HG03025 (cell line): ENCODE data around the gene ANKRD44.

Experiments used
- ATAC-seq: cut with Tn5 transposase; IDR thresholded peaks from one replicate; pipeline ENCODE4 v1.9.1; 2021; ENCODE audit warnings: mild to moderate bottlenecking, moderate library complexity; ENCODE audit not compliant: unreplicated experiment, low FRiP score

The ANKRD44 gene

DNA sequence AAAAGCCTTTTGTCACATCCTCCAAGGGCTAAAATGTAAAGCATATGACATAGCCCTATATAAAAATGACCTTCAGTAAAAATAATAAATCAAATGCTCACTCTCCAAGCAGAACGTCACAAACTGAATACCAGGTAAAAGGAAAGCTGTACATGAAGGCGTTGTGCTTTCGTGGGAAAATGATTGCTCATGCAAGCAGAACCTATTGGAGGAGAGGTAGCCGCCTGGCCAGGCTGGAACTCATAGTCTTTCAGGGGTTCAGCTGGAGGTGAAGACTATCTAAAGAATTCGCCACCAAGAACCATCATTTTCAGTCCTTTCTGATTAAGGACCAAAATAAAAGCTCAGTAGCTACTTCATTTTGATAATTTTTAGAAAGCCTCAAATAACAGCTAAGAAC is 44.7 kb downstream of the ANKRD44 start:
- no peak for ATAC-seq

DNA sequence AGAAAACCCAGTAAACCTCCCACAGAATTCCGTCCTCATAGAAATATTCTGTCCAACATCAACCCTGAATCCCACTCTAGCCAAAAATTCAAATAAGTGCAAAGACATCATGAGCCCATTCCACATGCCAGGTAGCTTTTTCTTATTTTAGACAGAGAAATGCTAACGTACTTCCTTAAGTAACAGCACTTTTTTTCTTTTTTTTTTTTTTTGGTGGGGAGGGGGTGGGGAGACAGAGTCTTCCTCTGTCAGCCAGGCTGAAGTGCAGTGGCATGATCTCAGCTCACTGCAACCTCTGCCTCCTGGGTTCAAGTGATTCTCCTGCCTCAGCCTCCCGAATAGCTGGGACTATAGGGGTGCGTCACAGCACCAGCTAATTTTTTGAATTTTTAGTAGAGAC is 45.5 kb downstream of the ANKRD44 start:
- ATAC-seq, result no peak

DNA sequence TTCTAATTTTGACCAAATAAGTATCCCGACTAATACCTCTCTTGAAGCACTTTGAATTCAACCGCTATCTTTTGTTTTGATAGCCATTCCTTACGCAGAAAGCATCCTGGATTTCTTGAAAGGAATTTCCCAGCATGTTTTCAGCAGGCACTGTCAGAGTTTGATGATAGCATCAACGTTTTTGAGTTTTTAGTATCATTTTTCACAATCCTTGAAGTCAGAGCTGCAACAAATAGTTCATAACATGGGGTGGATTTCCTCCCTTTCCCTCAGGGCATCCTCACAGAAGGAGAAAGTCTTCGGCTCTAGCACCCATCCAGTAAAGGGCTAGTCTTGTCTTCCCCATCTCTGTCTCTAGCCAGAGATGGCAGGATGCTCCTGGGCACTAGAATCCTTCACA is 46.2 kb downstream of the ANKRD44 start:
- ATAC-seq, result no peak

DNA sequence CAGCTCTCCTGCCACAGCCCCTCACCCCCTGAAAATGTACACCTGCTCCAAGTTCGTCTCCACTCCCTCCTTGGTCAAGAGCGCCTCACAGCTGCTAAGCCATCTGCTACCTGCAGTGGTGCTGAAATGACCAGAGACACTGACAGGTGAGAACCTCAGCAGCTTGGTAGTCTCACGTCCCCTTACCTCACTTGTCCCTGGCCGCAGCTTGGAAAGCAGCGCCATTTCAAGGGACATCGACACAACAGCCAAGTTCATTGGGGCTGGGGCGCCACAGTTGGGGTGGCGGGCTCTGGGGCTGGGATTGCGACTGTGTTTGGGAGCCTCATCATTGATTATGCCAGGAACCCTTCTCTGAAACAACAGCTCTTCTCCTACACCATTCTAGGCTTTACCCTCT is 47.5 kb downstream of the ANKRD44 start:
- ATAC-seq, result no peak

DNA sequence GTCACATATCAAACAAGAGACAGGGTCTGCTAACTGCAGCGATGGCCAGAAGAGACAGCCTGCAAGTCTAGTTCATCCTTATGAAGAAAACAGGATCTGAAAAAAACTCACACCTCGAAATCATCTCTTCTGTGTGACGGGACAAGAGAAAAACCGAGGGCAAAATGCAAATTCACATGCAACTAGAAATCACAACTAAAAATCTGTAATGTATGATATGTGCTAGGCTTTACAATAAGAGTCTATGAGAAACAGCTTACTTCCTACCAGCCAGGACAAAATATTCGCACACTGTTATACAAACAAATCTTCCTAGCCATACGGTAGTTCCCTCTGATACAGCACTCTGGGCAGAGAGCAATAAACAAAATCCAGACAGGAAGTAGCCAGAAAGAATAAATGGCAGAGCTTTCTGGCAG is 48.8 kb downstream of the ANKRD44 start:
- peak; percentile 68 for ATAC-seq

DNA sequence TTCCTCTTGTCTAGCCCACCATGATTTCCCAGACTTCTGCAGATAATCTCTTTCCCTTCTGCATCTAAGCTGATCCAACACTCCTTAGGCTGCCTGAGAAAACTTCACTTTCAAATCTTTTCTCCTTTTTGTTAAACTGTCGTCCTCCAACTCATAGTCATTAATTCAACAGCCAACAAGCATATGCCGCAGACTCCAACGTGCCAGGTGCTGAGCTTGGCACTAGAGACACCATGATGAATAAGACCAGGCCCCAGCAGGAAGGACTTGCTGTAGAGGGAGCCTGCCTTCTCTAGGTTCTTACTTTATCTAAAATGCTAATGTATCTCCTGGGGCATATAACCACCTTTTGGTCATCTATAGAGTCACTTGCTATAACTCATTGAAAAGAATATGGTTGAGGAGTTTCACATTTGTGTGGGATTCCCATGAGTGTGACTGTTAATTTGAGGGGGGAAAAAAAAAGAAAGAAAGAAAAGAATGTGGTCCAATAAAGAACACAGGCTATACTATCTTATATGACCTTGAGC is 51.0 kb downstream of the ANKRD44 start:
- no peak for ATAC-seq

DNA sequence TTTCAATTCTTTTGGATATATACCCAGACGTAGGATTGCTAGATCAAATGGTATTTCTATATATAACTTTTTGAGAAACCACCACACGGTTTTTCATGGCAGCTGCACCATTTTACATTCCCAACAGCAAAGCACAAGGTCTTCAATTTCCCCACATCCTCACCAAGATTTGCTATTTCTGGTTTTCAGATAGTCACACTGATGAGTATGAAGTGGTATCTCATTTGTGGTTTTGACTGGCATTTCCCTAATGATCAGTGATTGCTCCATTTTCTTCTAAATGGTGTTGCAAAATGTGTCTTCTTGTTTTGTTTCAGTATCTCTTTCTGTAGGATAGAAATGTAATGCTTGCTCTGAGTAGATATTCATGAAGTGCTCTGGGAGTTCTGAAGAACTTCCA is 52.0 kb downstream of the ANKRD44 start:
- ATAC-seq, result no peak

DNA sequence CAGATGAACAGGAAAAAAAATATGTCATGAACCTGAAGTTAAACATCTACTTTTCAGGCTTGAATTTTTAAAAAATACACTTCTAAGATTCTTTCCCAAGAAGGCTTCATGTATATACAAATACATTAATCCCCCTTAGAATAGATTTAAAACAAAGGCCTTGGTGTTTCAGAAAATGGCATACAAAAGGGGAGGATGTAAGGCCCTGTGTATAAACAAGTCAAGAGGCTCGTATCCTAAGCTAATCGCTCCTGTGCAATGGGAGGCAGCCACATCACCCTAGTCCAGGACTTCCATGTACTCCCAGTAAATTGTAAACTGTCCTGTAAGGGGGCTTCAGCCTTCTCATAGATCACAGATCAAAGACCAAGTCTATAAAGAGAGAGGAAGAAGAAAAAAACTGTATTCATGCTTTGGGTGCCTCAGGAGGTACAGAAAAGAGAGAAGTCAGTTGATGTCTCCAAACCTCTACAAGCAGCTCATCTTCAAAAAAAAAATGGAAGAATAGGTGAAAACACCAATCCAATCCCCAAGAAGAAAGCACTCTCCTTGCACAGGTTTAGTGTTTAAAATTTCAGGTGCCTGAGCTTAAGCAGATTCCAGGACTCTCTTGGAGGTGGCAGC is 53.9 kb downstream of the ANKRD44 start:
- no peak for ATAC-seq

DNA sequence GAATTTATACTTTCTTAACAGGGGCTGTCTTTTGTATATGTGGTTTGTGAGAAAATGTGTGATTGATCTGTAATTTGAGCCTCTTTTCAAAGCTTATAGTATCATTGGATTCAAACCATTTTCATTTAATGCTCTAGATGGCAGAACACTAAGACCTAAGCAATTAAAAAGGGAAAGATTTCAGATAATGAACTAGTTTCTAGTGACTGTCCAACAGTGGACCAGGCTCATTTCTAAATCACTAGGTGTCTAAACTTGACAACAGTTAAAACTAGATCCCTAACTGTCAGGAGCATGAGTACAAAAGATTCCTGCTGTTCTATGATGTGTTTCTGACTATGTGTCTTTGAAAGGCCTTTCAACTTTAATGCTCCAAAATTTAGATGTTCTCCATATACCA is 54.6 kb downstream of the ANKRD44 start:
- ATAC-seq, result no peak

DNA sequence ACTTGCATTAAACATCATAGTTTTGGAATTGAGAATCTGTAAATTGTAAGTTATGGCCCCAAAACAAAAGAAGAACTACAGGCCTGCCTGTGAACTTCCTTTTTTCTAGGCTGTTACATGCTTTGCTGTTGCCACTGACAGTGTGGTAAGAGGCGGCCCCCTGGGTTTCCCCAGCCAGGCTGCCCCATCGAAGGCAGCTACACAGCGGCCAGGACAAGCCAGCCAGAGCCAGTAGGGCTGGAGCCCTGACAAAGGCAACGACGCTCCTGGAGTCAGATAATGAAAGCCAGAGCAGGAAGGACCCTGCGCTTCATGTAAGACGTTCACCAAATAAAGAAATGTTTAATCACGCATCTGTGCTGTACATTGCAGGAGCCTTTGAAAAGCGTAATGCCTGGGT is 55.0 kb downstream of the ANKRD44 start:
- ATAC-seq, result peak; percentile 91

DNA sequence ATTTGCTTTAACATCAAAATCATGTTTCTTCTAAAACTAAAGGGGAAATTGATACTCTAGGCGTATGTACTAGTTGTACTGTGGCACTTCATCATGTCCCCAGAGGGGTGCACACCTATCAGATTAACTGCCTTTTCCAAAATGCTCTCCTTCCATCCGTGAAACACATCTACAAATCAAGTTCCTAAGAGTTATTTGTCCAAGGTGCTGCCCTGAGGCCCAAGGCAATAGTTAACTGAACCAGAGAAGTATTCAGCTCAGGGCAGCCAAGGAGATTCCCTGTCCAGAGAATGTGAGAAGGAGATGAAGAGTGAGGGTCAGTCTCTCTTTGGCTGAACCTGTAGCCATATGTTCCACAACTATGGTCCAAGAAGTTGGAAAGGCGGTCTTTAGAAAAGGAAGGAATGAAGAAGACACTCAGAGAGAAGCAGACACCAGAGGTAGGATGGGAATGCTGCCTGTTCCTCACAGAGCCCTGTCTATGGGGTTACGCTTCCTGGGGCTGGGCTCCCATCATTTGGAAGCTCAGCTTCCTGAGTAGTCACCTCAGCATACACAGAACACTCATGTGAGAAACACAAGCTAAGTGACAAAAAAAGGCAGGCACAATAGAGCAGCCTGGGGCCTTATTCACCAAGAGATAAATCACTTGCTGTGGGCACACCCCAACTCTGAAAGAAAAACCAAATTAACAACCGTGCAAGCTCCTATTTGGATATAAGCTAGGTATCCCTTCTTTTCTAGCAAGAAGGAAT is 55.6 kb downstream of the ANKRD44 start:
- ATAC-seq, result peak; percentile 27

DNA sequence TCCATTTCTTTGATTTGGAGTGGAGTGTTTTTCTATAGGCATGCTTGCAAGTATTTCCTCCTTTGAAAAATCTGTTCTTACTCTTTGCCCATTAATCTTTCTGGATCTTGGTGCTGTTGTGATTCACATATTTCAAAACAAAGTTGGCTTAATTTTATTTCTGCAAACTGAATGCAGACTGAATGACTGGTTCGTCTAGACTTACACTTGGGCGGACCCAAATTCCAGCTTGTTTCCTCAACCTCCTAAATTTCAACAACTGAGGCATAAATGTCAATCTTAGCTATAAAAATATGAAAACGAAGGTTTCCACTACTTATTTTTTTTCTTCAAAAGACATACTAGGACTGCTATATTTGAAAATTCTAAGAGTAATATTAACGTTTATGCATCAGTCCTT is 59.0 kb downstream of the ANKRD44 start:
- ATAC-seq, result no peak

DNA sequence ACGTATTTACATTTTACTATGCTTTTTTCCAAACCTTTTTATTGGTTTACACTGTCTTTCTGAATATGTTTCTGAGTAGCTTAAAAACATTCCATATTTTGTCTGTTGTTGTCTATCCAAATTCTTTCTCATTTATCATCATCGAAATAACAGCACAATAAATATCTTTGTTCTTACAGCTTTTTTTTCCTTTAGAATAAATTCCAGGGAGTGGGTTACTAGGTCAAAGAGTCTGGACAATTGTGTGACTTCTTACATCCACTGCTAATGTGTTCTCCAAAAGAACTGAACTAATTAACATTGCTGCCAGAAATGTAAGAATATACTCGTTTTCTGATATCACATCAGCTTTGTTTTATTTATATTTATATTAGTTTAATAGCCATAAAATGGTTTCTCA is 59.4 kb downstream of the ANKRD44 start:
- ATAC-seq, result no peak

DNA sequence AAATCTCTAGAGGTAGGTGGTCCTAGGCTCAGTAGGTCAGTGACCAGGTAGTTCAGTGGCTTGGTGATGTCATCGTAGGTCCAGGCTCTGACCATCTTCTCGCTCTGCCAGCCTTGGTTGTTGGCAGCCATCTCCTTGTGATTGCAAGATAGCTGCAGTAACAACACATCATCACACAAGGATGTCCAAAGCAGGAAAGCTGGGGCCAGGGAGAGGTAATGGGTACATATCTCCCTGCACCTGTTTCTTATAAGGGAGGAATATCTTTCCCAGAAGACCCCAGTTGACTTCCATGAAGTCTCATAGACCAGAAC is 60.5 kb downstream of the ANKRD44 start:
- no peak for ATAC-seq

DNA sequence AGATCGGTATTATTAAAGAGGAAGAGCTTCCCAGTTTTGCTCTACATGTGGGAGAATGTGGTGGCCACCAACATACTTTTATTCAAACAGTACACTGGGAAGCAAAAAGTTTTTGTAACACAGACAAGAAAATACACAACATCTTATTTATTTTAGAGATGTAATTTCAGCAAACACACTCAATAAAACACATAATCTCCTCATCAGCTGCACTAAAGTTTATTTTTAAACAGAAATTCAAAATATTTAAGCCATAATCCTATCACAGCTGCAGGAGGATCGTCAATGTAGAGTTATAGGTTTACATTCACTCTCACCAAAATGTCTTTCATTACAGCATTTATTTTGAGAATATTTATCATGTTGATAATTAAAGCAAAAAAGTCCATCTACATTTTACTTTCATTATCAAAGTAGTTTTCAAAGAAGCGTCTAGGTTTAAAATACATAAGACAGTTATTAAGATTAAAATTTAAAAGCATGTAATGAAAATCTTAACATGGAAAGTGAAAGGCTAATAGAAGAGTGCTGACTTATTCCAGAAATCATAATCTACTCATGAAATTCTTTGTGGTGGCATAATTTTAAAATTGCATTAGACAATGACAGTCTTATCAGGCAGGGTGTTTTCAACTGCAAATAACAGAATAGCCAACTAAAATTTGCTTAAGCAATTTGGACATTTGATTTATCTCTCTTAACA is 61.0 kb downstream of the ANKRD44 start:
- no peak for ATAC-seq

DNA sequence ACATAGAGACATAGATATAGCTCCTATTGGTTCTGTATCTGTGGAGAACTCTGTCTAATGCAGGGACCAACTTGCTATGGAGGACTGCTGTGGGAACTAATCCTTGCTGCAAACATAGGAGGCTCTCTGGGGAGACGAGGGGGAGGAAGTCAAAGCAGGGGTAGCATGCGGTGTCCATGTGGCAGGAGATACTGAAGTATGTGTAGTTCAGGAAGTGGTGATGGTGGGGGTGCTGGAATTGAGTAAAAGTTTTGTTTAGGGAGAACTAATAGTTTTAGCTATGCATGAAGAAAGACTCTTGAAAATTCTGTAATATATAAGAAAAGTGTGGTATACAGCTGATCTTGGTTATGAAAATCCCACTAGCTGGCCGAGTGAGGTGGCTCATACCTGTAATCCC is 62.0 kb downstream of the ANKRD44 start:
- ATAC-seq, result no peak

DNA sequence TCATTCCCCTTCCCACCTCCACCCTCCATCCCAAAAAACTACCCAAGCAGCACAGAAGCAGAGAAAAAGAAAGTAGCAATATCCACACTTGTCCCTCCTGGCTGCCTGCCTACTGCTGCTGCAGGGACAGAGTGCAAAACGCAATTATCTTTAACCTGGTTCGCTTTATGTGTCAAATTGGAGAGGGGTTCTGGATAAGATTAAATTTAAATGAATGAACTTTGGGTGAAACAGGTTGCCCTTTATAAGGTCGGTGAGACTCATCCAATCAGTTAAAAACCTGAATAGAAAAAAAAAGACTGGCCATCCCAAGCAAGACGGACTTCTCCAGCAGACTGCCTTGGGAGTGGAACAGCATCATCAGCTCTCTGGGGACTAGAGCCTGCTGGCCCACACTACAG is 62.6 kb downstream of the ANKRD44 start:
- no peak for ATAC-seq

DNA sequence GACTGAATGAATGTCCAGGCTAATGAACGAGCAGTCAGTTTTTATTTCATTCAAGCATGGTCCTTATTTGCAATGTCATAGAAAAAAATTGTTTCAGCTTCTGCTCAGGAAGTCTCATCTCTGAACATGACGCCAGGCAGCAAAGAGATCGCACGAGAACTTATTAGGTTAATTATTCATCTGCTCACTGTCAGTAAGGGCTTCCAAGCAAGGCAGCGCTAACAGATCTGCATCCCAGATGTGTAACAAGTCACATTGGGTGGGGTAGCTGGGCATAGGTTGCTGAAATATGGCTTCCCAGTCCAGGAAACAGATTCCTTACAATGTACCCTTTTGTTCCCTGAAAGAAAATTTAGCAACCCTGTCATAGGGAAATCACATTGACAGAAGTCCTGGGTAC is 63.5 kb downstream of the ANKRD44 start:
- no peak for ATAC-seq

DNA sequence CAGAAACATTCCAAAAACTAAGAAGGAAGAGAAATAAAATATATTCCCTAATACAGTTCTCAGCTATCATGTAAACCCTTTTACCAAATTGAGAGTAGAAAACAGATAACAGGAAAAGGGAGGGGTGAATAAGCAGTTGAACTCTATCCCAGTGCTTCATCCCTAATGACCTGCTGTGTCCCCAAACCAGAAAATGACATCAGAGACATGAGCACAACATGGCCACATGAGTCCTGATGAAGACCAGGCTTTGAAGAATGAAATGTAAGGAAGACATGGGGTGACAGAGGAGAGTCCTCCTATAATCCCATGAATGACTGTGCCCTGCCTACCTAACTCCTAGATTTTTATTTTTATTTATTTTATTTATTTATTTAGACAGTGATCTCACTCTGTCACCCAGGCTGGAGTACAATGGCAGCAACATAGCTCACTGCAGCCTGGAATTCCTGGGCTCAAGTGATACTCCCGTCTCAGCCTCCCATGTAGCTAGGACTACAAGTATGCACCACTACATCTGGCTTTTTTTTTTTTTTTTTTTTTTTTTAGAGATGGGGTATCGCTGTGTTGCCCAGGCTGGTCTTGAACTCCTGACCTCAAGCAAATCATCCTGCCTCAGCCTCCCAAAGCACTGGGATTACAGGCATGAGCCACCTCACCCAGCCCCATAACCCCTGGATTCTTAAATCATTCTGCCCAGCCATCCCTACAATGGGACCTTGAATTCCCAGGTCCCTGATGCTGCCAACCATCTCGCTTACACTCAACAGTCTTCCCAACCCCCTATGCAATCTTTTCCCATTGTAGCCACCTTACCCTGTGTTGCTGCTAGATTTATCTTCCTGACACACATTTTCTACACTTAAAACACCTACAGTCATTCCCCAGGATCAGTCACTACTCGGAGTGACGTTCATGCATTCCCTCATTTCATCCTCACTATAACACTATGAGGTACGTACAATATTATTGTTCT is 64.5 kb downstream of the ANKRD44 start:
- ATAC-seq, result no peak

DNA sequence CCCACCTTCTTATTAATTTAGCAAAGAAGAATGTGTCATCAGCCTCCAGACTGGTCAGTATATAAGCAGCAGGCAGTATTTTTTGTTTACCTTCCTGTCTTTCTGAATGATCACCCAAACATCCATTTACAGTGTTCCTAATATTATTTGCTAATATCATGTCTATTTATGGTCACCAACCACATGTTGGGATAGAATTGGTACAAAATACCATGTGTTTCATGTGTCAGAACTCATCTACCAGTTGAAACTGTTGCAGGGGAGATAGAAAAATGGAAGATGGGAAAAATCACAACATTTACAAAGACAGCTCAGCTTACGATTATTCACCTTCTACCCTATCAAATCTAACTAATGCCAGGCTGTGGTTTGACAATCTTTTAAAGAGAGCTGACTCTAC is 66.2 kb downstream of the ANKRD44 start:
- ATAC-seq, result no peak

DNA sequence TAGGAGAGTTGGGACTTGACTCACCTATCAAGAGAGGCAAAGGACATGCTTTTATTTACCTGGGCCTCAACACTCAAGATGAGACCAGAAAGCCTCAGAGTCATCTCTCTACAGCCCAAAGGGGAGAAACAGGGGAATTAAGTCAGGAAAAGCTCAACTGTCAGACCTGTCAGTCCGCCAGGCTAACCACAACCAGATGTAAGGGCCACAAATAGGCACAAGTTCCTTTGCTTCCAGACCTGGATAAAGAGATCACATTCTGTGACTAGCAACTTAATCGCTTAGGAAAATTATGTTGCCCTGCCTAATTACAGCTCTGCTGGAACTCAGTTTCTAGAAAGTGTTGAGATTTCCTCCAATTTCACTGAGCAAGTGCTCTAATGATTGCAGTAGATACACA is 67.9 kb downstream of the ANKRD44 start:
- ATAC-seq, result no peak
